Regular cardiac myocyte (primary cell): ENCODE data around the gene HSD17B3. TPM values are rescaled to one million over a fixed set of nuclear protein-coding genes. Genes with fewer than 3 reads are reported as not detected.

Source experiments
- total RNA-seq: library from RNA; depleted of rRNA; stranded (reverse); fragments of >200 nt; gene quantifications from 2 replicates; pipeline ENCODE4 v1.2.3, GENCODE V29; 2014

HSD17B3 gene
- not detected in 2 replicates for total RNA-seq

DNA sequence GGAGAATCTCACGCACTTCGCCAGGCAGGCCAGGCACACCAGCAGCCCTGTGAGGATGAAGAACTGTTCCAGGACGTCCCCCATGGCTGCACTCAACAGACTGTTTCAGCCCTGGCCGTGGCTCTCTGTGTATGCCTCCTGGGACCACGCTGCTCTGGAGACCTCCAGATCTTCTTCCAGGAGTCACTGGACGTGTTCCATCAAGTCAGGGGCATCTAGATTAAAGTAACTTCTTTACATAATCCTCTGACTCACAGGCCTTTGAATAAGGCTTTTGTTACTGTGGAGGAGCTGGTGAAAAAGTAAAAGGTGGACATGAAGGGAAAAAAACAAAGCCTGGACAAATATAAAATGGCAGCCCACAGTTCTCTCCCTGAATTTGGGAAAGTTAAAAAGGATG lies at the start of gene HSD17B3:
TSS of gene HSD17B3 (minus strand) at position 156 of the 400 bp plus-strand sequence. CDS start at position 84, 72 bp downstream.

Other genes with a start within 250 kb of the HSD17B3 start
- gene SLC35D2, start 81.5 kb upstream of the HSD17B3 start, total RNA-seq, result 13.0 and 13.4 TPM in 2 replicates
- gene ZNF367, start 116.2 kb upstream of the HSD17B3 start, total RNA-seq, result 2.0 and 11.9 TPM in 2 replicates
- 15.8 and 19.9 TPM in 2 replicates for gene HABP4, start 148.0 kb upstream of the HSD17B3 start, total RNA-seq